Natural killer cell (primary cell): ENCODE data around the gene LAMC3. TPM values are rescaled to one million over a fixed set of nuclear protein-coding genes. Genes with fewer than 3 reads are reported as not detected.
"Not testable (repeated sequence)": the region's sequence is repeated elsewhere in the genome, so short reads cannot be mapped to it uniquely, and the experiment has no call there.

Source experiments
- ATAC-seq, 3 donors: fragments of 150-1000 bp in 2 of 3; fragments of 200-7000 bp in 1 of 3; cut with Tn5 transposase; 1 replicate in 1 of 3; 2 replicates in 2 of 3; pipeline ENCODE4 v1.10.0; 2021; ENCODE audit warnings: mild to moderate bottlenecking in 2 of 3, moderate library complexity in 2 of 3
- DNase-seq, 2 donors: peaks; one replicate each; pipeline versions ENCODE4 v3.0.0 to v3.0.0-alpha.2; 2013 to 2021; ENCODE audit warnings: mixed read lengths in 1 of 2
- H3K27ac ChIP-seq: one replicate; pipeline ENCODE4 v1.5.1; 2013; ENCODE audit warnings: mild to moderate bottlenecking, low read length
- H3K27me3 ChIP-seq: one replicate; pipeline ENCODE4 v1.6.1; 2013; ENCODE audit warnings: low read length; ENCODE audit not compliant: control insufficient read depth, insufficient read depth
- H3K36me3 ChIP-seq: one replicate; pipeline ENCODE4 v1.6.1; 2013; ENCODE audit warnings: low read length; ENCODE audit not compliant: control insufficient read depth, insufficient read depth
- H3K4me1 ChIP-seq: one replicate; pipeline ENCODE4 v1.6.1; 2013; ENCODE audit warnings: low read length; ENCODE audit not compliant: control insufficient read depth, insufficient read depth
- H3K4me3 ChIP-seq: one replicate; pipeline ENCODE4 v1.5.1; 2013; ENCODE audit warnings: low read length
- H3K9me3 ChIP-seq: one replicate; pipeline ENCODE4 v1.6.1; 2013; ENCODE audit warnings: low read length; ENCODE audit not compliant: control insufficient read depth, insufficient read depth
- H3K27ac Mint-ChIP-seq, 2 donors: one replicate each; pipeline ENCODE4 v1.8.0; 2022; ENCODE audit warnings: mild to moderate bottlenecking in 2 of 2, mixed read lengths in 2 of 2, moderate library complexity in 1 of 2
- H3K27me3 Mint-ChIP-seq, 2 donors: one replicate each; pipeline ENCODE4 v1.8.0; 2022; ENCODE audit warnings: low read depth in 2 of 2, mixed read lengths in 2 of 2
- H3K36me3 Mint-ChIP-seq: one replicate; pipeline ENCODE4 v1.8.0; 2022; ENCODE audit warnings: mixed read lengths
- H3K4me1 Mint-ChIP-seq, 2 donors: one replicate each; pipeline ENCODE4 v1.8.0; 2022; ENCODE audit warnings: mixed read lengths in 2 of 2
- H3K4me3 Mint-ChIP-seq: one replicate; pipeline ENCODE4 v1.8.0; 2022; ENCODE audit warnings: mild to moderate bottlenecking, moderate library complexity, mixed read lengths
- H3K9me3 Mint-ChIP-seq, 2 donors: one replicate each; pipeline ENCODE4 v1.8.0; 2022; ENCODE audit warnings: mixed read lengths in 2 of 2
- WGBS: methylation state at CpG from one replicate; pipeline ENCODE4 v1.1.7; 2013; ENCODE audit warnings: missing lambda C conversion rate; ENCODE audit not compliant: insufficient coverage; 5-methylcytosine and 5-hydroxymethylcytosine counted together
- intact Hi-C: fragments of 100-400 bp; cut with micrococcal nuclease; formaldehyde crosslinking; loops from one replicate; pipeline ENCODE4 v1.14.2; 2022
- total RNA-seq, 4 donors: library from RNA; stranded (reverse); fragments of 120-200 nt in 1 of 4; gene quantifications; one replicate each; pipeline versions ENCODE4 v1.2.3 to v1.2.4, GENCODE V29; 2013 to 2022
- TF ChIP-seq, protein P1 (sequence below): fragments of 200-600 bp; IDR thresholded peaks from one replicate; pipeline ENCODE4 v1.8.0; 2022; ENCODE audit warnings: antibody characterized with exemption

Gene LAMC3
- total RNA-seq, 3 donors from 2014 or later (not counting 1 experiment from before 2014, with no cell fraction given): not detected

GRCh38 chr9:131113655-131114054 is 104.7 kb downstream of the LAMC3 start:
- H3K9me3 ChIP-seq: no peaks in the 10 kb centered on the region
- DNase-seq (no peak), ATAC-seq (no peak)
- H3K4me1 ChIP-seq: no peaks in the 10 kb centered on the region
- Mint-ChIP-seq H3K27me3 (peaks cover 0 to 2% of the 10 kb centered on the region in 2 donors), H3K9me3 (no peaks in the 10 kb centered on the region), H3K4me3 (no peak overlapping the region), H3K27ac (no peak overlapping the region), H3K4me1 (no peaks in the 10 kb centered on the region), H3K36me3 (no peaks in the 10 kb centered on the region)
- no peak overlapping the region for H3K27ac ChIP-seq
- TF ChIP-seq, protein P1, sequence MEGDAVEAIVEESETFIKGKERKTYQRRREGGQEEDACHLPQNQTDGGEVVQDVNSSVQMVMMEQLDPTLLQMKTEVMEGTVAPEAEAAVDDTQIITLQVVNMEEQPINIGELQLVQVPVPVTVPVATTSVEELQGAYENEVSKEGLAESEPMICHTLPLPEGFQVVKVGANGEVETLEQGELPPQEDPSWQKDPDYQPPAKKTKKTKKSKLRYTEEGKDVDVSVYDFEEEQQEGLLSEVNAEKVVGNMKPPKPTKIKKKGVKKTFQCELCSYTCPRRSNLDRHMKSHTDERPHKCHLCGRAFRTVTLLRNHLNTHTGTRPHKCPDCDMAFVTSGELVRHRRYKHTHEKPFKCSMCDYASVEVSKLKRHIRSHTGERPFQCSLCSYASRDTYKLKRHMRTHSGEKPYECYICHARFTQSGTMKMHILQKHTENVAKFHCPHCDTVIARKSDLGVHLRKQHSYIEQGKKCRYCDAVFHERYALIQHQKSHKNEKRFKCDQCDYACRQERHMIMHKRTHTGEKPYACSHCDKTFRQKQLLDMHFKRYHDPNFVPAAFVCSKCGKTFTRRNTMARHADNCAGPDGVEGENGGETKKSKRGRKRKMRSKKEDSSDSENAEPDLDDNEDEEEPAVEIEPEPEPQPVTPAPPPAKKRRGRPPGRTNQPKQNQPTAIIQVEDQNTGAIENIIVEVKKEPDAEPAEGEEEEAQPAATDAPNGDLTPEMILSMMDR: no peak
- H3K36me3 ChIP-seq: no peaks in the 10 kb centered on the region
- 84% methylated on average over 7 of the region's 8 CpGs for WGBS
- no peak overlapping the region for H3K4me3 ChIP-seq
- intact Hi-C loops: no loop called here
- peaks cover 3% of the 10 kb centered on the region for H3K27me3 ChIP-seq

- no peak for DNase-seq
Observed at GRCh38 chr9:131114084-131114535, 105.1 kb downstream of the LAMC3 start.

DNA sequence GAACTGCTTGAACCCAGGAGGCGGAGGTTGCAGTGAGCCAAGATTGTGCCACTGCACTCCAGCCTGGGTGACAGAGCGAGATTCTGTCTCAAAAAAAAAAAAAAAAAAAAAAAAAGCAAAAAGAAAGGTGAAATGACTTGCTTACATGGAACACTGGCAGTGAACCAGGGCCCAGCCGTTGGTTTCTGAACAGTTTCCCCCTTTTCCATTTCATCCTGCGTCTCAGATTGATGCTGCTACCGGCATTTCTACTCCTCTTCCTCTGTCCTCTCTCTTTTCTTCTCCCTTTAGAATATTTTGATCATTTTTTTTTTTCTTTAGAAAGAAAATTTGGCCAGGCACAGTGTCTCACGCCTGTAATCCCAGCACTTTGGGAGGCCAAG is 106.4 kb downstream of the LAMC3 start:
- H3K27me3 Mint-ChIP-seq, H3K36me3 Mint-ChIP-seq, H3K36me3 ChIP-seq, H3K4me3 ChIP-seq, H3K27ac ChIP-seq, H3K27me3 ChIP-seq, intact Hi-C loops, H3K9me3 Mint-ChIP-seq, H3K27ac Mint-ChIP-seq, DNase-seq, H3K4me1 ChIP-seq, H3K4me1 Mint-ChIP-seq, ATAC-seq, H3K4me3 Mint-ChIP-seq, H3K9me3 ChIP-seq: not testable (repeated sequence)
- 88% methylated on average over 4 of the region's 6 CpGs for WGBS

More at GRCh38 chr9:131114084-131114535, 105.1 kb downstream of the LAMC3 start:
- Mint-ChIP-seq H3K9me3 (no peaks in the 10 kb centered on the region), H3K27me3 (peaks cover 0 to 2% of the 10 kb centered on the region in 2 donors), H3K4me3 (no peak overlapping the region), H3K36me3 (no peaks in the 10 kb centered on the region), H3K27ac (no peak overlapping the region), H3K4me1 (no peaks in the 10 kb centered on the region)
- H3K27ac ChIP-seq: no peak overlapping the region
- H3K4me1 ChIP-seq: no peaks in the 10 kb centered on the region
- peaks cover 3% of the 10 kb centered on the region for H3K27me3 ChIP-seq
- no peaks in the 10 kb centered on the region for H3K9me3 ChIP-seq
- 91% methylated on average over 8 of the region's 8 CpGs for WGBS
- TF ChIP-seq, protein P1: no peak
- H3K36me3 ChIP-seq: no peaks in the 10 kb centered on the region
- no peak overlapping the region for H3K4me3 ChIP-seq
- no peak for ATAC-seq
- intact Hi-C loops: no loop called here

GRCh38 chr9:131116281-131117120 is 107.5 kb downstream of the LAMC3 start:
- Mint-ChIP-seq H3K9me3 (no peaks in the 10 kb centered on the region), H3K36me3 (no peaks in the 10 kb centered on the region), H3K27ac (no peak overlapping the region), H3K4me1 (no peaks in the 10 kb centered on the region), H3K27me3 (peaks cover 0 to 5% of the 10 kb centered on the region in 2 donors), H3K4me3 (no peak overlapping the region)
- Histone ChIP-seq H3K27ac (no peak overlapping the region), H3K4me3 (no peak overlapping the region), H3K4me1 (no peaks in the 10 kb centered on the region), H3K9me3 (no peaks in the 10 kb centered on the region), H3K36me3 (no peaks in the 10 kb centered on the region), H3K27me3 (peaks cover 3% of the 10 kb centered on the region)
- 80% methylated on average over 22 of the region's 22 CpGs for WGBS
- DNase-seq (no peak), ATAC-seq (no peak)
- intact Hi-C loops: no loop called here
- TF ChIP-seq, protein P1: no peak
